HCT116 (cell line): Measurements from ENCODE around the gene RTL10. TPM values are rescaled to one million over a fixed set of nuclear protein-coding genes. Genes with fewer than 3 reads are reported as not detected.

Experiments used
- ATAC-seq: fragments of 200-7000 bp; cut with Tn5 transposase; 2 replicates; pipeline ENCODE4 v1.9.1; 2020; ENCODE audit warnings: mild to moderate bottlenecking, moderate library complexity
- BruUV-seq: library from RNA; stranded (reverse); fragments of 400-500 nt; replicated peaks from 2 replicates; lab custom pipeline; 2021; lab: Mats Ljungman, UMichigan
- CTCF ChIA-PET: fragments of 300-600 bp; sonication (Branson Sonifier 250); formaldehyde crosslinking; loops from one replicate; lab custom pipeline; 2021; ENCODE audit warnings: antibody characterized with exemption; lab: Charles Lee
- POLR2A ChIA-PET: fragments of 300-600, 350-600 bp; sonication (Branson Sonifier 250); formaldehyde crosslinking; loops from one replicate; lab custom pipeline; 2021; ENCODE audit warnings: antibody characterized with exemption; lab: Charles Lee
- RAD21 ChIA-PET, 2 experiments: fragments of 300-600 bp; sonication (Branson Sonifier 250); formaldehyde crosslinking; loops; one replicate each; lab custom pipeline; 2023; ENCODE audit warnings: low total read pairs in 2 of 2; ENCODE audit not compliant: uncharacterized antibody in 2 of 2, unreplicated experiment in 2 of 2, low non-redundant PET in 1 of 2; lab: Charles Lee
- DNase-seq: peaks from one replicate; pipeline ENCODE4 v3.0.0-alpha.2; 2010; ENCODE audit warnings: low read depth, low spot score
- H2AFZ ChIP-seq: fragments of 200-600 bp; shearing (Covaris generic), sonication (generic); 2 replicates; pipeline ENCODE4 v1.6.1; 2017; ENCODE audit warnings: low read depth, mixed run types, mixed read lengths, antibody characterized with exemption, low read length; ENCODE audit not compliant: poor library complexity, severe bottlenecking
- H3K27ac ChIP-seq: 2 replicates; pipeline ENCODE4 v1.5.1; 2012; ENCODE audit warnings: low read depth, low read length
- H3K27me3 ChIP-seq: fragments of 200-600 bp; sonication (generic); 2 replicates; pipeline ENCODE4 v1.6.1; 2016; ENCODE audit warnings: mixed run types, low read length, mixed read lengths; ENCODE audit not compliant: insufficient read depth
- H3K36me3 ChIP-seq, 2 experiments: fragments of 200-500 bp in 1 of 2; fragments of 200-600 bp in 1 of 2; sonication (Bioruptor generic) in 1 of 2; sonication (generic) in 1 of 2; 2 replicates each; pipeline versions ENCODE4 v1.5.1 to v1.6.1; 2014 to 2016; ENCODE audit warnings: low read length in 2 of 2, inconsistent platforms in 1 of 2, mixed read lengths in 1 of 2, mixed run types in 1 of 2; ENCODE audit not compliant: insufficient read depth in 2 of 2, control insufficient read depth in 1 of 2
- H3K4me1 ChIP-seq, 2 experiments: fragments of 200-600 bp in 1 of 2; sonication (generic) in 1 of 2; 2 replicates each; pipeline versions ENCODE4 v1.5.1 to v1.6.1; 2012 to 2017; ENCODE audit warnings: low read length in 2 of 2, inconsistent platforms in 1 of 2, mild to moderate bottlenecking in 1 of 2, mixed read lengths in 1 of 2, mixed run types in 1 of 2, moderate library complexity in 1 of 2; ENCODE audit not compliant: insufficient read depth in 2 of 2, control insufficient read depth in 1 of 2
- H3K4me2 ChIP-seq: fragments of 200-600 bp; sonication (generic); 2 replicates; pipeline ENCODE4 v1.6.1; 2017; ENCODE audit warnings: mixed run types, low read length, mixed read lengths
- H3K4me3 ChIP-seq, 2 experiments: fragments of 200-600 bp in 1 of 2; sonication (generic) in 1 of 2; replicated peaks in 1 of 2; 2 replicates each; pipeline ENCODE4 v1.5.1; 2011 to 2016; ENCODE audit warnings: low read length in 2 of 2, control low read depth in 1 of 2, low read depth in 1 of 2, mild to moderate bottlenecking in 1 of 2, mixed read lengths in 1 of 2, mixed run types in 1 of 2
- H3K79me2 ChIP-seq: fragments of 200-600 bp; sonication (generic); 2 replicates; pipeline ENCODE4 v1.6.1; 2017; ENCODE audit warnings: mild to moderate bottlenecking, mixed run types, low read length, moderate library complexity, mixed read lengths; ENCODE audit not compliant: insufficient read depth
- H3K9ac ChIP-seq: fragments of 200-600 bp; sonication (generic); 2 replicates; pipeline ENCODE4 v1.6.1; 2016; ENCODE audit warnings: low read length, mixed read lengths
- H3K9me2 ChIP-seq: fragments of 200-600 bp; sonication (generic), shearing (Covaris generic); 2 replicates; pipeline ENCODE4 v1.6.1; 2017; ENCODE audit warnings: mixed run types, mild to moderate bottlenecking, moderate library complexity; ENCODE audit not compliant: insufficient read depth
- H3K9me3 ChIP-seq, 2 experiments: fragments of 200-500 bp in 1 of 2; fragments of 200-600 bp in 1 of 2; sonication (Bioruptor generic) in 1 of 2; sonication (generic) in 1 of 2; 2 replicates each; pipeline ENCODE4 v1.6.1; 2014 to 2017; ENCODE audit warnings: low read length in 2 of 2, mixed read lengths in 2 of 2, inconsistent platforms in 1 of 2, low read depth in 1 of 2, mild to moderate bottlenecking in 1 of 2, mixed run types in 1 of 2, moderate library complexity in 1 of 2; ENCODE audit not compliant: control insufficient read depth in 1 of 2, insufficient read depth in 1 of 2
- H4K20me1 ChIP-seq: fragments of 200-600 bp; sonication (generic), shearing (Covaris generic); 2 replicates; pipeline ENCODE4 v1.6.1; 2017; ENCODE audit warnings: mixed run types, mild to moderate bottlenecking, moderate library complexity; ENCODE audit not compliant: insufficient read depth
- ATF3 ChIP-seq: IDR thresholded peaks from 2 replicates; pipeline ENCODE4 v1.6.1; 2012
- CBX3 ChIP-seq: IDR thresholded peaks from 2 replicates; pipeline ENCODE4 v1.6.1; 2012; ENCODE audit warnings: low read depth
- CEBPB ChIP-seq: IDR thresholded peaks from 2 replicates; pipeline ENCODE4 v1.6.1; 2012; ENCODE audit warnings: low read depth
- EGR1 ChIP-seq: IDR thresholded peaks from 2 replicates; pipeline ENCODE4 v1.6.1; 2012; ENCODE audit warnings: low read depth
- ELF1 ChIP-seq: IDR thresholded peaks from 2 replicates; pipeline ENCODE4 v1.6.1; 2012; ENCODE audit warnings: low read depth, borderline replicate concordance
- EZH2 ChIP-seq: fragments of 200-600 bp; sonication (generic); IDR thresholded peaks from 2 replicates; pipeline ENCODE4 v1.6.1; 2017; ENCODE audit warnings: antibody characterized with exemption, mixed run types
- EZH2phosphoT487 ChIP-seq: fragments of 200-600 bp; IDR thresholded peaks from 2 replicates; pipeline ENCODE4 v1.6.1; 2018; ENCODE audit warnings: antibody characterized with exemption, borderline replicate concordance
- FOSL1 ChIP-seq: IDR thresholded peaks from 2 replicates; pipeline ENCODE4 v1.6.1; 2012; ENCODE audit warnings: low read depth
- JUND ChIP-seq: IDR thresholded peaks from 2 replicates; pipeline ENCODE4 v1.6.1; 2012
- MAX ChIP-seq: IDR thresholded peaks from 2 replicates; pipeline ENCODE4 v1.6.1; 2012
- POLR2AphosphoS5 ChIP-seq: IDR thresholded peaks from 2 replicates; pipeline ENCODE4 v1.6.1; 2011; ENCODE audit warnings: mild to moderate bottlenecking, low read depth, low read length, moderate library complexity
- RAD21 ChIP-seq: IDR thresholded peaks from 2 replicates; pipeline ENCODE4 v1.6.1; 2012; ENCODE audit warnings: low read depth, mild to moderate bottlenecking
- REST ChIP-seq: IDR thresholded peaks from 2 replicates; pipeline ENCODE4 v1.6.1; 2012; ENCODE audit warnings: low read depth
- SIN3A ChIP-seq: IDR thresholded peaks from 2 replicates; pipeline ENCODE4 v1.6.1; 2012; ENCODE audit warnings: low read depth
- SP1 ChIP-seq: IDR thresholded peaks from 2 replicates; pipeline ENCODE4 v1.6.1; 2012; ENCODE audit warnings: low read depth
- SRF ChIP-seq: IDR thresholded peaks from 2 replicates; pipeline ENCODE4 v1.6.1; 2012; ENCODE audit warnings: low read depth
- YY1 ChIP-seq: IDR thresholded peaks from 2 replicates; pipeline ENCODE4 v1.6.1; 2011; ENCODE audit warnings: low read length, low read depth, moderate library complexity, mild to moderate bottlenecking; ENCODE audit not compliant: insufficient replicate concordance; ENCODE audit errors: extremely low read depth
- ZBTB33 ChIP-seq: IDR thresholded peaks from 2 replicates; pipeline ENCODE4 v1.6.1; 2011; ENCODE audit warnings: mild to moderate bottlenecking, low read length, moderate library complexity; ENCODE audit not compliant: insufficient replicate concordance; ENCODE audit errors: extremely low read depth
- ZNF274 ChIP-seq: fragments of 200-500 bp; sonication (Bioruptor generic); IDR thresholded peaks from 2 replicates; pipeline ENCODE4 v1.6.1; 2014; ENCODE audit warnings: mild to moderate bottlenecking, low read depth, low read length, inconsistent platforms
- intact Hi-C: fragments of 100-400 bp; cut with micrococcal nuclease; formaldehyde crosslinking; loops from 2 replicates; pipeline ENCODE4 v1.10.0; 2022
- total RNA-seq: library from RNA; stranded (reverse); gene quantifications from one replicate; pipeline ENCODE4 v1.2.1, GENCODE V29; 2021; ENCODE audit not compliant: unreplicated experiment
- TF ChIP-seq, protein P1 (sequence below), 3 experiments: fragments of 200-600 bp in 1 of 3; sonication (generic) in 1 of 3; IDR thresholded peaks in 2 of 3; conservative IDR thresholded peaks in 1 of 3; 2 replicates each; pipeline ENCODE4 v1.5.1; 2012 to 2017; ENCODE audit warnings: low read depth in 2 of 3, low read length in 2 of 3, antibody characterized with exemption in 1 of 3, borderline replicate concordance in 1 of 3, control low read depth in 1 of 3, mild to moderate bottlenecking in 1 of 3, mixed read lengths in 1 of 3, mixed run types in 1 of 3, moderate library complexity in 1 of 3; ENCODE audit not compliant: insufficient read depth in 1 of 3

The RTL10 gene
- total RNA-seq, 1 experiment from 2014 or later: 24.6 TPM

GRCh38 chr22:19840955-19841640 is 13.6 kb downstream of the RTL10 start:
- Histone ChIP-seq H3K4me3 (no peak overlapping the region), H3K4me1 (peaks cover 0 to 5% of the 10 kb centered on the region in 2 experiments; a peak in 1 of 4 replicates), H3K27me3 (no peaks in the 10 kb centered on the region), H3K4me2 (no peak overlapping the region), H3K9me2 (no peaks in the 10 kb centered on the region)
- no peak for ATAC-seq
- no peak for DNase-seq
- no peak for TF ChIP-seq JUND
- no peak for TF ChIP-seq EGR1
- TF ChIP-seq REST: no peak
- no peak for TF ChIP-seq EZH2
- no peak for TF ChIP-seq FOSL1
- no peak for TF ChIP-seq EZH2phosphoT487
- TF ChIP-seq CEBPB: no peak
- TF ChIP-seq SP1: no peak
- no peak for TF ChIP-seq SRF
- no peak for TF ChIP-seq ZBTB33
- no peak for TF ChIP-seq POLR2AphosphoS5
- TF ChIP-seq CBX3: no peak
- TF ChIP-seq ATF3: no peak
- TF ChIP-seq ELF1: no peak
- TF ChIP-seq YY1: no peak
- TF ChIP-seq MAX: no peak
- no peak for TF ChIP-seq SIN3A
- no peak for TF ChIP-seq RAD21
- no peak for TF ChIP-seq ZNF274
- TF ChIP-seq, protein P1, sequence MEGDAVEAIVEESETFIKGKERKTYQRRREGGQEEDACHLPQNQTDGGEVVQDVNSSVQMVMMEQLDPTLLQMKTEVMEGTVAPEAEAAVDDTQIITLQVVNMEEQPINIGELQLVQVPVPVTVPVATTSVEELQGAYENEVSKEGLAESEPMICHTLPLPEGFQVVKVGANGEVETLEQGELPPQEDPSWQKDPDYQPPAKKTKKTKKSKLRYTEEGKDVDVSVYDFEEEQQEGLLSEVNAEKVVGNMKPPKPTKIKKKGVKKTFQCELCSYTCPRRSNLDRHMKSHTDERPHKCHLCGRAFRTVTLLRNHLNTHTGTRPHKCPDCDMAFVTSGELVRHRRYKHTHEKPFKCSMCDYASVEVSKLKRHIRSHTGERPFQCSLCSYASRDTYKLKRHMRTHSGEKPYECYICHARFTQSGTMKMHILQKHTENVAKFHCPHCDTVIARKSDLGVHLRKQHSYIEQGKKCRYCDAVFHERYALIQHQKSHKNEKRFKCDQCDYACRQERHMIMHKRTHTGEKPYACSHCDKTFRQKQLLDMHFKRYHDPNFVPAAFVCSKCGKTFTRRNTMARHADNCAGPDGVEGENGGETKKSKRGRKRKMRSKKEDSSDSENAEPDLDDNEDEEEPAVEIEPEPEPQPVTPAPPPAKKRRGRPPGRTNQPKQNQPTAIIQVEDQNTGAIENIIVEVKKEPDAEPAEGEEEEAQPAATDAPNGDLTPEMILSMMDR (IDR thresholded peaks at IDR 0.05 in 2 of 3, conservative IDR thresholded peaks at IDR 0.05 in 1 of 3; ENCODE audit: borderline replicate concordance in 1 of 3, insufficient read depth in 1 of 3, low read depth in 2 of 3, low read length in 2 of 3): no peak
- TF ChIP-seq, all 23 proteins: peak for 0
- 0 out of 2 replicates have a peak, but pooled peaks cover 5% of the 10 kb centered on the region for H3K79me2 ChIP-seq
- no peak overlapping the region for H3K9ac ChIP-seq
- ChIA-PET POLR2A (no interaction called here), CTCF (interaction anchor here (1.2 kb wide), 1 partner anchor 85 kb away, joined by 3 read pairs; no protein-coding TSS in a partner anchor), RAD21 (no interaction called here)
- H4K20me1 ChIP-seq: no peaks in the 10 kb centered on the region
- H3K27ac ChIP-seq: no peak overlapping the region
- H2AFZ ChIP-seq: no peak overlapping the region
- no peaks in the 10 kb centered on the region for H3K9me3 ChIP-seq
- no TSS peak for BruUV-seq
- intact Hi-C loops: no loop called here
- no peaks in the 10 kb centered on the region for H3K36me3 ChIP-seq
